ENCODE results near the gene NTN1.

The NTN1 gene

GRCh38 chr17:9127340-9127739, 106.0 kb downstream of the NTN1 start (continued):
- TF ChIP-seq ZNF521 (tag by site-specific recombination; IDR thresholded peaks at IDR 0.05) (no peak), ZNF169 (tag by site-specific recombination; IDR thresholded peaks at IDR 0.05) (no peak), ZNF175 (tag by site-specific recombination; IDR thresholded peaks at IDR 0.05) (no peak), KLF1 (tag by site-specific recombination; IDR thresholded peaks at IDR 0.05) (no peak)

GRCh38 chr17:9131371-9131770, 110.1 kb downstream of the NTN1 start:
- Histone ChIP-seq H3K9me3 (ENCODE audit: control insufficient read depth, insufficient read depth, low read depth, low read length) (no peaks in the 10 kb centered on the region), H3K4me1 (ENCODE audit: control insufficient read depth, insufficient read depth, low read length) (peaks cover 2% of the 10 kb centered on the region; the same call in 1 of the 2 replicates), H3K27ac (ENCODE audit: extremely low read depth, low read depth, low read length) (no peak overlapping the region), H3K4me3 (ENCODE audit: low read depth, low read length) (no peak overlapping the region), H3K36me3 (ENCODE audit: control insufficient read depth in 2 of 2, insufficient read depth in 1 of 2, low read length in 2 of 2) (peaks cover 0 to 2% of the 10 kb centered on the region in 2 experiments; a peak in 1 of 3 replicates)
- no peak for TF ChIP-seq ZNF211 (tag by site-specific recombination; IDR thresholded peaks at IDR 0.05; ENCODE audit: low read depth)
- CTCF ChIA-PET: interaction anchor here (0.6 kb wide), 1 partner anchor 76 kb away, joined by 3 read pairs; no protein-coding TSS in a partner anchor
- POLR2A ChIA-PET: no interaction called here

- TF ChIP-seq ZNF701 (tag by site-specific recombination; IDR thresholded peaks at IDR 0.05): no peak
- no peak for TF ChIP-seq ZNF658 (tag by site-specific recombination; IDR thresholded peaks at IDR 0.05)
- TF ChIP-seq GLI4 (tag by site-specific recombination; IDR thresholded peaks at IDR 0.05): no peak
- TF ChIP-seq ZFP3 (tag by site-specific recombination; IDR thresholded peaks at IDR 0.05; ENCODE audit: low read depth): peak; percentile 61; the same call in 1 of the 2 replicates
- TF ChIP-seq MZF1 (tag by site-specific recombination; IDR thresholded peaks at IDR 0.05; ENCODE audit: borderline replicate concordance): no peak
- ChIA-PET POLR2A (no interaction called here), CTCF (no interaction called here)
- H3K9me3 ChIP-seq (ENCODE audit: control insufficient read depth, insufficient read depth, low read depth, low read length): no peaks in the 10 kb centered on the region
- no peak overlapping the region for H3K27ac ChIP-seq (ENCODE audit: extremely low read depth, low read depth, low read length)
- peaks cover 5% of the 10 kb centered on the region; the same call in 1 of the 2 replicates for H3K4me1 ChIP-seq (ENCODE audit: control insufficient read depth, insufficient read depth, low read length)
- H3K36me3 ChIP-seq (ENCODE audit: control insufficient read depth in 2 of 2, insufficient read depth in 1 of 2, low read length in 2 of 2): peaks cover 0 to 2% of the 10 kb centered on the region in 2 experiments; a peak in 1 of 3 replicates
- no peak overlapping the region for H3K4me3 ChIP-seq (ENCODE audit: low read depth, low read length)
These were observed 111.0 kb downstream of the NTN1 start for GRCh38 chr17:9132291-9132690.

- H3K4me3 ChIP-seq (ENCODE audit: low read depth, low read length): no peak overlapping the region
- H3K4me1 ChIP-seq (ENCODE audit: control insufficient read depth, insufficient read depth, low read length): peaks cover 5% of the 10 kb centered on the region; the same call in 1 of the 2 replicates
- ChIA-PET CTCF (no interaction called here), POLR2A (interaction anchor here (0.5 kb wide), 1 partner anchor 10 kb away, joined by 3 read pairs; no protein-coding TSS in a partner anchor)
- no peak for TF ChIP-seq ZNF629 (tag by site-specific recombination; IDR thresholded peaks at IDR 0.05)
- peak; percentile 75; the same call in 1 of the 2 replicates for TF ChIP-seq ZIC2 (tag by site-specific recombination; IDR thresholded peaks at IDR 0.05)
- no peaks in the 10 kb centered on the region for H3K9me3 ChIP-seq (ENCODE audit: control insufficient read depth, insufficient read depth, low read depth, low read length)
- no peak overlapping the region for H3K27ac ChIP-seq (ENCODE audit: extremely low read depth, low read depth, low read length)
- peaks cover 0 to 2% of the 10 kb centered on the region in 2 experiments; a peak in 1 of 3 replicates for H3K36me3 ChIP-seq (ENCODE audit: control insufficient read depth in 2 of 2, insufficient read depth in 1 of 2, low read length in 2 of 2)
These were observed 111.8 kb downstream of the NTN1 start for GRCh38 chr17:9132944-9133610.

DNA sequence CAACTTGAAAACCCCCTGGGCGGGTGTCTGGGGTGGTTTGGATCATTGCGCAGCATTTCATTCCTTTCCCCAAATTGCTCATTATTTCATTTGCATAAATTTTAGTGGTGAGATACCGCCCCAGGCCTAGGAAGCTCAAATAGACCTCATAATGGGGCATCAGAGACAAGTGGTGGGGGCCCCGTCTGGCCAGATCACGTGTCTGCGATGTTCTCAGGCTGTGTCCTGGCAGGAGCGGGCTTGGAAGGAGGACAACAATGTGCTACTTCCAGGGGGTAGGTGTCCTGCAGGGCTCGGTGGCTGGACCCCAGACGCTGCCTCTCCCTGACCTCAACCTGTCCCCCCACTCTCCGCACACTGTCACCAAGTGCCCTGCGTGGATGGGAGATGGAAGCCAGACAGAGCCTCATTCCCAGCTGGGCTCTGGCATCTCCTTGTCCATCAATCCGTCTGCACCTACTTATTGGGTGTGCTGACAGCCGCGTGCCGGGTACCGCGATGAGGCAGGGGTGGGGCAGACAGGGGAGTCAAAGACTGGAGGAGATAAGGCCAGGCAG, 116.9 kb downstream of the NTN1 start:
- peaks cover 0 to 2% of the 10 kb centered on the region in 2 experiments; a peak in 1 of 3 replicates for H3K36me3 ChIP-seq (ENCODE audit: control insufficient read depth in 2 of 2, insufficient read depth in 1 of 2, low read length in 2 of 2)
- no peak overlapping the region for H3K27ac ChIP-seq (ENCODE audit: extremely low read depth, low read depth, low read length)
- H3K4me1 ChIP-seq (ENCODE audit: control insufficient read depth, insufficient read depth, low read length): peaks cover 14% of the 10 kb centered on the region
- TF ChIP-seq ZIC2 (tag by site-specific recombination; IDR thresholded peaks at IDR 0.05) (peak; percentile 9; the same call in 1 of the 2 replicates), ZNF175 (tag by site-specific recombination; IDR thresholded peaks at IDR 0.05) (no peak), KLF17 (tag by site-specific recombination; IDR thresholded peaks at IDR 0.05) (peak; percentile 77), ZNF660 (tag by site-specific recombination; IDR thresholded peaks at IDR 0.05) (no peak), ZNF350 (tag by site-specific recombination; IDR thresholded peaks at IDR 0.05) (no peak), WT1 (tag by site-specific recombination; IDR thresholded peaks at IDR 0.05) (peak; percentile 69; the same call in 1 of the 2 replicates), ZNF211 (tag by site-specific recombination; IDR thresholded peaks at IDR 0.05; ENCODE audit: low read depth) (no peak), KLF1 (tag by site-specific recombination; IDR thresholded peaks at IDR 0.05) (peak; percentile 89), ZNF133 (tag by site-specific recombination; IDR thresholded peaks at IDR 0.05) (no peak)
- TF ChIP-seq, protein P1, sequence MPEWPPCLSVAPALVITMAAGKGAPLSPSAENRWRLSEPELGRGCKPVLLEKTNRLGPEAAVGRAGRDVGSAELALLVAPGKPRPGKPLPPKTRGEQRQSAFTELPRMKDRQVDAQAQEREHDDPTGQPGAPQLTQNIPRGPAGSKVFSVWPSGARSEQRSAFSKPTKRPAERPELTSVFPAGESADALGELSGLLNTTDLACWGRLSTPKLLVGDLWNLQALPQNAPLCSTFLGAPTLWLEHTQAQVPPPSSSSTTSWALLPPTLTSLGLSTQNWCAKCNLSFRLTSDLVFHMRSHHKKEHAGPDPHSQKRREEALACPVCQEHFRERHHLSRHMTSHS (tag by site-specific recombination; IDR thresholded peaks at IDR 0.05): no peak
- CTCF ChIA-PET: interaction anchor here (1.2 to 1.4 kb wide), 2 partner anchors 20 to 140 kb away, joined by 3 to 5 read pairs; no protein-coding TSS in a partner anchor
- no peaks in the 10 kb centered on the region for H3K9me3 ChIP-seq (ENCODE audit: control insufficient read depth, insufficient read depth, low read depth, low read length)
- no peak overlapping the region for H3K4me3 ChIP-seq (ENCODE audit: low read depth, low read length)
- POLR2A ChIA-PET: interaction anchor here (0.5 kb wide), 1 partner anchor 104 kb away, joined by 5 read pairs; no protein-coding TSS in a partner anchor

Measured in HEK293 (cell line).